Upper lobe of left lung (tissue), 4 donors: ENCODE measurements around the gene FAM72C.
"Not testable (repeated sequence)": the region's sequence is repeated elsewhere in the genome, so short reads cannot be mapped to it uniquely, and the experiment has no call there.

Source experiments
- CTCF ChIP-seq, 6 experiments: fragments of 450-650 bp in 4 of 6; fragments of 200-600 bp in 2 of 6; sonication (generic) in 2 of 6; IDR thresholded peaks; one replicate each; pipeline ENCODE4 v1.5.1; 2016 to 2019; ENCODE audit warnings: antibody characterized with exemption in 6 of 6
- POLR2A ChIP-seq, 4 donors: fragments of 450-650 bp; IDR thresholded peaks; one replicate each; pipeline ENCODE4 v1.5.1; 2016 to 2017; ENCODE audit warnings: antibody characterized with exemption in 4 of 4, mild to moderate bottlenecking in 2 of 4
- POLR2AphosphoS5 ChIP-seq, 2 donors: sonication (generic); formaldehyde crosslinking; IDR thresholded peaks; one replicate each; pipeline ENCODE4 v1.5.1; 2017; ENCODE audit warnings: antibody characterized with exemption in 2 of 2

DNA sequence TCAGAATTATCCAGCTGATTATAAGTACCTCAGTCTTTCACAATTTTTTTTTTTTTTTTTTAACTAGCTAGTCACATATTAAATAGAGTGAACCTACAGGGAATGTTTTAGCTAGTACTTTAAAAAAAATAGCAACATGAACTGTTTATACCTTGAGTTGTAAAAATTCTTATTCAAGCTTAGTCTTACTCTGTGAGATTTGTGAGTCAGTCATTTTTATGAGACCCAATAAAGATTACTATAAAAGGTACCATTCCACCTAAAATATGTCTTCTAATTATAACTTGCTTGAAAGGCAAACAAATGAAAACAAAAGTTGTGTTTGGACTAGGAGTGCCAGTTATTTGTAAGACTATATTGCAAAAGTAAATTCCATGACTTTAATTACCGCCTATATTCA lies 5.9 kb downstream of the FAM72C start:
- TF ChIP-seq POLR2AphosphoS5, POLR2A, CTCF (IDR thresholded peaks at IDR 0.05): not testable (repeated sequence)
